Stomach (tissue), 9 donors: ENCODE data around the gene SNURF. TPM values are rescaled to one million over a fixed set of nuclear protein-coding genes. Genes with fewer than 3 reads are reported as not detected.

Source experiments
- DNase-seq, 2 donors: peaks; one replicate each; pipeline versions ENCODE4 v3.0.0 to v3.0.0-alpha.2; 2013 to 2019
- H3K27ac ChIP-seq, 5 donors: fragments of 200-600 bp in 4 of 5; sonication (generic) in 4 of 5; one replicate each; pipeline ENCODE4 v1.5.1; 2013 to 2019; ENCODE audit warnings: mild to moderate bottlenecking in 1 of 5, moderate library complexity in 1 of 5
- H3K27me3 ChIP-seq, 3 donors: fragments of 200-600 bp; sonication (generic); one replicate each; pipeline ENCODE4 v1.5.1; 2017 to 2019; ENCODE audit warnings: mixed run types in 1 of 3
- H3K36me3 ChIP-seq, 4 donors: fragments of 200-600 bp; sonication (generic); 1 replicate in 3 of 4; 2 replicates in 1 of 4; pipeline ENCODE4 v1.5.1; 2016 to 2019
- H3K4me1 ChIP-seq, 4 donors: fragments of 200-600 bp; sonication (generic); one replicate each; pipeline ENCODE4 v1.5.1; 2016 to 2019
- H3K4me3 ChIP-seq, 4 donors: fragments of 200-600 bp; sonication (generic) in 3 of 4; one replicate each; pipeline ENCODE4 v1.5.1; 2016 to 2019; ENCODE audit warnings: mild to moderate bottlenecking in 1 of 4
- H3K9me3 ChIP-seq, 4 donors: fragments of 200-600 bp; sonication (generic); one replicate each; pipeline ENCODE4 v1.5.1; 2016 to 2019
- CTCF ChIP-seq, 7 experiments: fragments of 450-650 bp in 4 of 7; fragments of 200-600 bp in 3 of 7; sonication (generic) in 3 of 7; IDR thresholded peaks; one replicate each; pipeline ENCODE4 v1.5.1; 2016 to 2019; ENCODE audit warnings: antibody characterized with exemption in 7 of 7, control low read depth in 2 of 7, mild to moderate bottlenecking in 1 of 7
- EP300 ChIP-seq: sonication (generic); formaldehyde crosslinking; IDR thresholded peaks from one replicate; pipeline ENCODE4 v1.6.1; 2017; ENCODE audit warnings: antibody characterized with exemption
- POLR2A ChIP-seq, 4 donors: fragments of 450-650 bp; IDR thresholded peaks; one replicate each; pipeline ENCODE4 v1.6.1; 2016; ENCODE audit warnings: antibody characterized with exemption in 4 of 4, control low read depth in 2 of 4, mild to moderate bottlenecking in 1 of 4, moderate library complexity in 1 of 4
- POLR2AphosphoS5 ChIP-seq, 3 donors: sonication (generic); formaldehyde crosslinking; IDR thresholded peaks; one replicate each; pipeline ENCODE4 v1.6.1; 2016; ENCODE audit warnings: antibody characterized with exemption in 3 of 3
- WGBS, 5 donors: extraction: QIAGEN DNeasy Blood & Tissue Kit in 3 of 5; methylation state at CpG; one replicate each; pipeline versions ENCODE4 v1.1.5 to v1.1.7; 2013 to 2018; 5-methylcytosine and 5-hydroxymethylcytosine counted together
- intact Hi-C: fragments of 100-400 bp; cut with DNase I; formaldehyde crosslinking; loops from one replicate; pipeline ENCODE4 v1.15.1; 2023; ENCODE audit warnings: low total_unique reads
- polyA plus RNA-seq, 3 donors: library from polyadenylated mRNA; stranded (reverse); fragments of 200-250 nt; gene quantifications; one replicate each; pipeline ENCODE4 v1.2.3, GENCODE V29; 2013
- small RNA-seq, 4 donors: library from RNA; depleted of rRNA; stranded (forward); fragments of <200 nt; gene quantifications; one replicate each; pipeline ENCODE3, GENCODE V24; 2016
- total RNA-seq, 5 donors: library from RNA; depleted of rRNA; stranded (reverse); fragments of >200 nt; gene quantifications; one replicate each; pipeline versions ENCODE4 v1.1.0 to v1.2.3, GENCODE V29; 2014 to 2016
- donor health status: healthy with polysubstance abuse.
- donor health status: Bipolar disorder and iron deficiency.
- donor health status: healthy.

SNURF gene
- total and polyA plus RNA-seq, 8 donors = 1.2 to 29.2 (median 6.1) TPM; not detected in 3

GRCh38 chr15:24985224-24985623, 30.4 kb downstream of the SNURF start:
- peaks cover 6 to 85% (median 59%) of the 10 kb centered on the region in 4 donors for H3K9me3 ChIP-seq
- H3K4me1 ChIP-seq = no peaks in the 10 kb centered on the region
- no peaks in the 10 kb centered on the region for H3K27me3 ChIP-seq
- intact Hi-C loops = no loop called here
- no peak overlapping the region for H3K27ac ChIP-seq
- WGBS, 5 donors = 79 to 92% (median 90%) methylated on average over 7 of the region's 7 CpGs
- peaks cover 28 to 98% (median 88%) of the 10 kb centered on the region in 4 donors for H3K36me3 ChIP-seq
- no peak for DNase-seq
- TF ChIP-seq EP300 = no peak
- TF ChIP-seq CTCF (IDR thresholded peaks at IDR 0.05) = no peak
- TF ChIP-seq POLR2A (IDR thresholded peaks at IDR 0.05) = no peak
- no peak for TF ChIP-seq POLR2AphosphoS5 (IDR thresholded peaks at IDR 0.05)
- H3K4me3 ChIP-seq = no peak overlapping the region

GRCh38 chr15:24986653-24987052, 31.9 kb downstream of the SNURF start:
- Histone ChIP-seq H3K9me3 (peaks cover 6 to 83% (median 57%) of the 10 kb centered on the region in 4 donors), H3K36me3 (peaks cover 22 to 91% (median 77%) of the 10 kb centered on the region in 4 donors), H3K4me1 (no peaks in the 10 kb centered on the region), H3K4me3 (no peak overlapping the region), H3K27ac (no peak overlapping the region), H3K27me3 (no peaks in the 10 kb centered on the region)
- no peak for DNase-seq
- intact Hi-C loops = no loop called here
- TF ChIP-seq POLR2A (IDR thresholded peaks at IDR 0.05) (no peak), EP300 (no peak), CTCF (IDR thresholded peaks at IDR 0.05) (no peak), POLR2AphosphoS5 (IDR thresholded peaks at IDR 0.05) (no peak)
- 79 to 90% (median 86%) methylated on average over 6 of the region's 6 CpGs for WGBS, 5 donors

Small RNA genes lying within 50 kb of the gene (small RNA-seq; reads per million reads assigned to genes)
- gene AC090602.1 (0 reads per million in 4 donors), gene AC124312.4 (0 to 0.20 (median 0) reads per million in 4 donors), gene AC124312.5 (0 to 0.20 (median 0) reads per million in 4 donors)

Other genes starting within 250 kb of the SNURF start
- 100 to 1,000 TPM in 2 of 5 donors, 10 to 100 TPM in 3; 57.4 to 233 (median 90.4) TPM for gene SNRPN, start within 50 bp of the SNURF start, total RNA-seq
- 100 to 1,000 TPM in 1 of 3 donors, 10 to 100 TPM in 2; 86.9 to 113 (median 99.4) TPM for gene SNRPN, start within 50 bp of the SNURF start, polyA plus RNA-seq